T follicular helper cell (primary cell): ENCODE results near the gene CARMIL1.

Experiments
- DNase-seq: peaks from one replicate; pipeline ENCODE4 v3.0.0-alpha.2; 2020; ENCODE audit warnings: low read depth

CARMIL1 gene

DNA sequence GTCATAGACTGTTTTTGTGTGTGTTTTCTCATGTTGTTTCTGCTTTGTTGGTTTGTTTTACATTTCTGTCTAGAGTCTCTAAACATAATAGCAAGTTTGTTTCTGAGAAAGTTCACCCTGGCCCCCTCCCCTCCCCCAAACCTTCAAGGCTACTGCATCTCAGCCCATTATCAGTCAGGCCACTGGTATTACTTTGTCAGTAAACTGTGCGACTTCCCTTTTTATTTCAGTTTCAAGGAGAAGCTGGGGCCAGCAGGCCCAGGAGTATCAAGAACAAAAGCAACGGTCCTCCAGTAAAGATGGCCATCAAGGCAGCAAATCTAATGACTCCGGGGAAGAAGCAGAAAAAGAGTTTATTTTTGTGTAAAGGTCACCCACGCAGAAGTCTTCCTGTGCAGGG, 340.0 kb downstream of the CARMIL1 start:
- DNase-seq, result no peak

DNA sequence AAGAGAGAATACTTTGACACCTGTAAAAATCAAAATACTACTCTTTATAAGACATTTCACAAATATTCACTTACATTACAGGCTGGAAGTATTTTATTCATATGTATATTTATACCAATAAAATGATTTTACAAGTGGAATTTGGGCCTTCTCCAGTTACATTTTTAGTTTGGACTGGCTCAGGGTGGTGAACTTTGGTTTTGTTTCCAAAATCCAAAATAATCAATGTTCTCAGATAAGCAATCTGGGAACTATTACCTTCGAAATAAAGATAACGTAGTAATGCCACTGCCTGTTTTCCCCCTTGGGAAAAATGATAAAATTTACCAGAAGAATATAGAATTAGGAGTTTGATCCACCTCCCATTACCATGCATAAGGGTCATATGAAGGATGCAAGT, 341.2 kb downstream of the CARMIL1 start:
- no peak for DNase-seq

DNA sequence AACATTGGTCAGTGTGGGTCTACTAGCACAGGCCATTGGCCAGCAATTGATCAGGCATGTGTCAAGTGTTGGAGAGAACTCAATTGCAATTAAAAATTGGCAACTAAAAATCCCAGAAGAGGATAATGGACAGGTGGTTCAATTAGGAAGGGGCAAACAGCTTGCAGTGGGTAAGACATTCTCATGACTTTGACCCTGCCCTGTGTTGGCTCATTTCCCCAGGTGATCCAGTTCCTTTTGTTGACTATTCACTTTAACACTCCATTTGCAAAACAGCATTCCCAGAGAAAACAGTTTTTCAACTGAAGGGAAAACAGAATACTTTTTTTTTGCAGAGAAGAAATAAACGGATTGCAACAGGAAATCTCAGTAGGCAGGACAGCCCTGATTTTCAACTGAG, 343.9 kb downstream of the CARMIL1 start:
- DNase-seq, result no peak

DNA sequence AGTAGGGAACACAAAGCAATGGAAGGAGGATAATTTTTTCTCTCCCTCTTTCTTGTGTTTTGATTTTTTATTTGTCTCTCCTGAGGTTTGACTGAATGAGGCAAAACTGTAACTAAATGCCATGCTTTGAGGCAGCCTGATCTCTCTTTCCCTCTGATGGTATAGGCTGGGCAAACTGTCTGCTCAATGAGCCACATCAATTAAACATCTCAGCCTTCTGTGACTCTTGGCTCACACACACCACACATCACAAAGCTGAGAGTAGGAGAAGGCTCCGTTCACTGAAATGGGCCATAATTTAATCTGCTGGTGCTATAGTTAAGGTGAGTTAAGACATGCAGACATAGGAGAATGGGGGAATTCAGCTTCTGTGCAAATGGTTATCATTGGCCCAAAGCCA, 344.7 kb downstream of the CARMIL1 start:
- no peak for DNase-seq

DNA sequence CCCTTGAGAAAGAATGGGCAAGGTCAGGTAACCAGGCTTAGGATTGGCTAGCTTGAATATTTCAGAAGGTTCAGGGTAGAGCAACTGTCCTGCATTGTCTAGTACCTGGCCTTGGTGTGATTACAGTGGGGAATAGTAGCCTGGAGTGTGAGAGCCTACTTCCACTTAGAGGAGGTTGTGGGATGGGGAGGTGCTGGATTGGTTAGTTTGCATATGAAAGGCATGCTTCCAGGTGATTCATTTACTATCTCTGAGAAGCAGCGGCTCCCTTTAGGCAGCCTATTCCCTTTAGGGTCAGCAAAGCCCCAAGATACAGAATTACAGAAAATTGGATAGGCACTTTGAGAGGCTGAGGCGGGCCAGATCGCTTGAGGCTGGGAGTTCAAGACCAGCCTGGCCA, 347.8 kb downstream of the CARMIL1 start:
- DNase-seq, result no peak

DNA sequence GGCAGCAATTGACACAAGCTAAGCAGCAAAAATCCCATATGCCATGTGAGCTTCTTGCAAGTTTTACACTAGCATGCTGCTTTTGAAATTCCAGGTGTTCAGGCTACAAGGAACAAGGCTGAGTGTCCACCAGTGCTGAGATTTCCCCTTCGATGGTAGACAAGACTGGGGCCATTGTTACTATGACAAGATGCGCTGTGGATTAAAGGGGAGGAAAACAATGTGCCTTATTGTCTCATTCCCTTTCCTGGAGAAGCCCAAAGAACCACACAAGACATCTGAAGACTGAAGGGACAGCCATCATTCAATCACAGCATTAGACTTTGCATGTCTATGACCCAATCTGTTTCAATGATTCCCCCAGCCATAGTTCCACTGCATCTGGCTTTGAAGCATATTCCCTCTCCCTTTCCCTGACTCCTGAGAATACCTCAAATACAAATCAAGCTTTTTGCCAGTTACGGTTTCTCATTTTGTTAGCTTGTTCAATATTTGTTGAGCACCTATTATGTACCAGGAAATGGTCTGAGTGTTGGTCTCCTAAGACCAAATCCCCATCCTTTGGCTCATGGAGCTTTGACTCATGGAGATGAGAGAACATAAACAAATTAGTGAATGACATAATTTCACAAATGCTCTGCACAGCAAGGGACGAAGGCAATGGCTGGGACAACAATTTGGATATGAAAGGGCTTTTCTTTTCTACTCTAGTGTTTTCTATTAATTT, 349.5 kb downstream of the CARMIL1 start:
- no peak for DNase-seq

DNA sequence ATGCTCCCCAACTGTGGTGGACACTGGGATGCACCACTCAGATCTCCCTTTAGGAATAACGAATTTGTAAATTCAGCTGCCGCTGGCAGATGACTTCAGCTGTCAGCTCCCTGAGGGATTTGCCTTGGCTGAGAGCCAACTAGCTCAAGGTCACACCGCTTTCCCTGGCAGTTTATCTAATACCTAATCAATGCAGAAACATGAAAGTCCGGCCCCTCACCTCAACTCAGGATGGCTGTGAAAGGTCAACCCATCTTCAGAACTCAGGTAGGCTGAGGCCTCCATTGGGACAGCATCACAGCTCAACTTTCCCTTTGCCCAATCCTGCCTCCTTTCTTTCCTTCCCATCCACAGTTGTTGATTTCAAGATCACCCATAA, 350.0 kb downstream of the CARMIL1 start:
- no peak for DNase-seq

DNA sequence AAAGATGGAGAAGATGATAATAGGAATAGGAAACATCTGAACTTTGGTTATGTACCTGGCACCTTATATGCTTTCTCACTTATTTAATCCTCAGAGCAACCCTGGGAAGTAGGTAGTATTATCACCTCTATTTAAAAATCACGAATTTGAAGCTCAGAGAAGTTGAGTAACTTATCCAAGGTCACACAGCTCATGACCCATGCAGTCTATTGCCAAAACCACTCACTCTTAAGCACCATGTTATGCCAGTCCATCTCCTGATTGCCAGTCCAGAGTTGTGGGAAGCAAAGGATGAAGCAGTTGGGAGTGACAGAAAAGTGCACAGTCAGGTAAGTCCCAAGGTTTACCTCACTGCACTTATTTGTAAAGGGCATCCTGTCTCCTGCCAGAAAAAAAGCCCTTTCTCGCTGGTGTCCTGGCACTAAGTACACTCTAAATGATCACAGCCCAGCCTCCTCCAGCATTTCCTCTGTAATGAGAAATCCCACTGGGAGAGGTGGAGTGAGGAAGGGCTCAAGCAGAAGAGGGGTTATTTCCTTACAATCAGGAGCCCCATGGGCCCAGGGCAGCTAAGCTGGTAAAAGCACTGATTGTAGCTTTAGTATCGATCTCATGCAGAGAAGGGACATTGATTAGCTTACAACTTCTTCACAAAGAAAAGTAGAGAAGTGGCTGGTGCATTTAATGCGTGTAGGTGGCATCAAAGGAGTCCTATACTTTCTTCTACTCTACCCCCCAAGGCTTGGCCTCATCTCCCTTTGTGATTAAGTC, 351.5 kb downstream of the CARMIL1 start:
- DNase-seq, result no peak

DNA sequence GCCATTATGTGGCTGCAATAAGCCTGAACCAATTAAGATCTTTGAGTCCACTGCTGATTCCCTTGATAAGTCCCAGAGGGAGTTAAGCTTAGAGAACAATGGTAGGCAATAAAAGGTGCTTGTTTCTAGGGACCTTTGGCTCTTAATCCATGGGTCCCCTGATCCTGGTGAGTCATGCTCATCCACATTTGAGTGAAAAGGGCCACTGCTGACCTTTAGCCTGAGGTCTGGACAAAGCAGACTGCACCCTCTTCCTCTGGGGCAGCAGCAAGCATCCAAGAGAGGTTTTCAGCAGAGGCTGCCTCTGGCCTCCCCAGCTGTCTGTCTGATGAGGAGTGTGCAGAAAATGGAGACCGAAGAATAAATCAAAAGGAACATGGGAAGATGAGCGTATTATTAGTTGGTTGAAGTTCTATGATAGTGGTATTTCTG, 356.7 kb downstream of the CARMIL1 start:
- DNase-seq, result no peak

DNA sequence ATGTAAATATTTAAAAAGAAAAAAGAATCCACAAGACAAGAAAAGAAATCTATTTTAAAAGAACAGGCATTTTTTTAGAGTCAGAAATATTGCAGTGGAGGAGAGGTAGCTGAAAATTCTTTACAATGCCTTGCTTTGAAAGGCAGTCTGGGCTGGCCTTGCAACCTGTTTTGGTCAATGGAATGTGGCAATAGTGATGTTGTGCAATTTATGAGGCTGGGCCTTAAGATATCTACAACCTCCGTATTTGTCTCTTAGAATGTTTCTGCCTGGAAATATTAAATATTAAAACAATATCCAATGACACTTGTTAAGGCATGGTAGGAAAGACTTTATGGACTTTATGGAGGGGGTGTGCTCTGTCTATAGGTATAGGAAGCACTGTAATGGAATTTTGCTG, 358.0 kb downstream of the CARMIL1 start:
- no peak for DNase-seq

DNA sequence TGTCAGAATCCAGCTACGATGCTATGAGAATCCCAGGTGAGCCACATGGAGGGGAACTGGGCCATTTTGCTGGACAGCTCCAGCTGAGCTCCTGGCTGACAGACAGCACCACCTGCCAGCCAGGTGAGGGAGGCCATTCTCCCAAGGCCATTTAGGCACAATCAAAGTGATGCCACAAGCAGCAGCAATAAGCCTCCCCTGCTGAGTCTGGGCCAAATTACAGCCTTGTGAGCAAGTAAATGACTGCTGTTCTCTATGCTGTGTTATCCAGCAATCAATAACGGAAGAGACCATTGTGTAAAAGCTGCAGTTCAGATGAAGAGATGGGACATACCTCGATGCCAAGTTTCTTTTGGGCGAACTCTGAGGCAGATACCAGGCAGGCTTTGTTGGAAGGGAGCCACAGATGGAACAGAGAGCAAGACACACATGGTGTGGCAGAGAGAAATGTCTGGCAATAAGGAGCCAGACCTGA, 358.8 kb downstream of the CARMIL1 start:
- no peak for DNase-seq

DNA sequence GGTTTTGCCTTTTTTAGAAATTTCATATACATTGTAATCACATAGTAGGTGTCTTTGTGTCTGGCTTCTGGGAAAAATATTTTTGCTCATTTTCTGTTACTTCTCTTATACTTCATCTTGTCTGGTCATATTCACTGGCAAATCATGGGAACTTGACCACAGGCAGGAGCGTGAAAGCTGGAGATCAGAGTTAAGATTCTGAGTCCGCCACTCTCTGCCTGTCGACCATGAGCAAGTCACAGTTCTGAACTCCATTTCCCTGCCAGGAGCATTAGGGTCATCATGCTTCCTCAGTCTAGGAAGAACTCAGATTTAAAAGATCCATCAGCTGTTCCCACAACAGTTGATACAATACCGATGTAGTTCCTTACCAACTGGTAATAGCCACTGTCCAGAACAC, 360.5 kb downstream of the CARMIL1 start:
- no peak for DNase-seq

DNA sequence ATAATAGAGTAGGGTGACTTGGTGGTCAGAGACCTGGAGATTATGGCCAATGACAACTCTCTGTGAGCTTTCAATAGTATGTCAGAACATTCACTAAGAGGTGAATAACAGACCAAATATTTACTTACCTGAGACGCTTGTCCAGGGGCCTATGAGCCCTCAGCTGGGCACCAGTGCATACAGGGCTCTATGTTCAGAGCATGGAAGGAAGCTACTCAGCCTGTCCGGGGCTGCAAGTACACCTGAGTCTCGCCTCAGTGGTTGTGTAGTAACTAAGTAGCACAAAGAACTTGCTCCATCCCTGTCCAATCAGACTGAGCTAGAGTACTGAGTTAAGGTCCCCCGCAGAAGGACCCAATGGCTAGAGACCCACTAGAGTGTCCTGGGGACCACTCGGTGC, 361.3 kb downstream of the CARMIL1 start:
- DNase-seq, result no peak

DNA sequence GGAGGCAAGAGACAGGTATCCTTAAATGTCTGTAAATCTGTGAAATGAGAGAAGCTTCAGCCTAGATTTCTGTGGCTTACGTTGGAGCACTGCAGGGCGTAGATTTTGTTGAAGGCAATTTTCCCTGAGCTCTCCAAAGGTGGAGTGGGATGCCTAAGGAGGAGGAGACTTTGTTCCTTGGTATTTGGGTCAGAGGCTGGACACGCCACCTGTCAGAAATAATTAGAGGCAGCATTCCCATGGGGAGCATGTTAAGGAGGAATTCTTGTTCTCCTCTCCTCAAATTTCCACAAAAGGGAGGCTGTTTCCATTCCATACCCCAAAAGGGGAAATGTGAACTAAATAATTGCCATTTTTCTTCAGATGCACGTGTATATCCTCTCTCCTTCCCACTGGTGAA, 361.7 kb downstream of the CARMIL1 start:
- no peak for DNase-seq

DNA sequence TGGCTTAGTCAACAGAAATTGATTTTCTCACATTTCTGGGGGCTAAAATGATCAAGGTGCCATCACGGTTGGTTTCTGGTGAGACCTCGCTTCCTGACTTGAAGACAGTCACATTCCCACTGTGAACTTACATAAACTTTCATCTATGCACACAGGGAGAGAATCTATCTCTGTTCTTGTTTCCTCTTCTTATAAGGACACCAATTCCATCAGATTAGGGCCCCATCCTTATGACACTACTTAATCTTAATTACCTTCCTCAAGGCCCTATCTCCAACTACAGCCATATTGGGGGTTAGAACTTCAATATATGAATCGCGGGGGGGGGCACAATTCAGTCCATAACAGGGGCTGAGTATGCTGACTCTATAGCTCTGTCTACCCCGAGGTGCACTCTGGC, 362.2 kb downstream of the CARMIL1 start:
- DNase-seq, result no peak

DNA sequence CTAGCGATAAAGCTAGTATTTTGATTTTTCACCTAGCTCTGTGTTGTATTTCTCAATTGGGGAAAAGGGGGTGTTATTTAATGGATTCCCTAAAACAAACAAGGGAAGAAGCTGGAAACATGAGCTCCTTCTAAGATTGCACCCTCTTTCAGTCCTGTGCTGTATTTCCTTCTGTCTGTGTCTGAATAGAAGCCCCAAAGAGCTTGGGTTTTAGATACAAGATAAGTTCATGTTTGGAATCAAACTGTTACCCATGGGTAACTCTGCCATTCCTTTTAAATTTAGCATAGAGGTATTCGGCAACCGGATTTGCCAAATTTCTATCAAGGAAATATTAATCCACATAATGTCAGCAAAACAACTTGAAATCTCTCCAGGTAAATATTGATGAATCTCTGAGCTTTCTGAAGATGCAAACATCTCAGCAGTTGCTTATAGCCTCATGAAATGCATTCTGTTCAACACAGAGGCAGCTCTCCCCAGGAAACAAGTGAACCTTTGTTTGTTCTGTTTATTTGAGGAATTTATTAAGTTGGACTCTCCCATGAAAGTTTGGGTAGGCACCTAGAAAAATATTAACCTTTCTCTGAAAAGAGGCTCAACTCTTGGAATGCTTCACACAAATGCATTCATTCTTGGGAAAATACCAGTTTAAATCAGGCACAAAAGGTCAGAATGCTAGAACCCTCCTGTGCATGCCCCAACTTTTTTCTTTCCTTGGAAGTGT, 362.9 kb downstream of the CARMIL1 start:
- no peak for DNase-seq

DNA sequence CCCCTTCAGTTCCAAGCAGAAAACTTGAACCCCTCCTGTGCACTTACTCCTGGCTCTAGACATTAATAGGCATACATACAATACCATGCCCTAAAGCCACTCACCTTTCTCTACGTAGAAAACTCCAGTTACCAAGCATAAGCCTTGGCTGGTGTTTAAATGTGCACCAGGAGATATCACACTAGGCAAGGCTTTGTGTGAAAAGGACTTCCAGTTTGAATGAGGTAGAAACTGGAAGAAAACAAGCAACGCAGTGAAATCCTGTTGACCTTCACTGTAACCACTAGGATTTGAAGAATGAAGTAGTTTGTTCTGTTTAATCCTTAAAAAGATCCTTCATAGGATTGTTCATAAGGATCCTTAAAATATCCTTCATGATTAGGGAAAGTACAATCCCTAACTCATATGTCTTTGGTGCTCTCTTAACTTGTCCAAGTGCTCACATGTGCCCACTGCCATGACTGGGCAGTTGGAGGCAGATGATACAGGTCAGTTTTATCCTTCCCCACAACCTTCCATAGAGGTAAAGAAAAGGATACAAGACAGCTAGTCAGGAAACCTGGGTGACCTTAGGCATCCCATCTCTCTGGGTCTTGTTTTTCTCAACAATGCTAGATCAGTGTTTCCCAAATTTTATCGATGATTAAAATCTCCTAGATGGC, 363.6 kb downstream of the CARMIL1 start:
- DNase-seq, result no peak

DNA sequence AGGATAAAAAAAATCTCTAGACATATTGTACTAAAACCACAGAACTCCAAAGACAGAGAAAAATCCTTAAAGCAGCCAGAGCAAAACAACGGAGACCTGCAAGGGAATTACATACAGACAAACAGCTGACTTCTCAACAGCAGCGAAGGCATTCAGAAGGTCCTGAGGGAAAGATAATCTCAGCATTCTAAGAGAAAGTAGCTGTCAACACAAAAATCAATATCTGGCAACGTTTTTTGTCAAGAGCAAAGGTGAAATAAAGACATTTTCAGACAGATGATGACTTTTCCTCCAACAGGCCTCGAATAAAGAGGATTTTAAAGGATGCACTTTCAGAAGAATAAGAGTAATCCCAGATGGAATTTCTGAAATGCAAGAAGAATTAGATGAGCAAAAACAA, 366.7 kb downstream of the CARMIL1 start:
- DNase-seq, result no peak

DNA sequence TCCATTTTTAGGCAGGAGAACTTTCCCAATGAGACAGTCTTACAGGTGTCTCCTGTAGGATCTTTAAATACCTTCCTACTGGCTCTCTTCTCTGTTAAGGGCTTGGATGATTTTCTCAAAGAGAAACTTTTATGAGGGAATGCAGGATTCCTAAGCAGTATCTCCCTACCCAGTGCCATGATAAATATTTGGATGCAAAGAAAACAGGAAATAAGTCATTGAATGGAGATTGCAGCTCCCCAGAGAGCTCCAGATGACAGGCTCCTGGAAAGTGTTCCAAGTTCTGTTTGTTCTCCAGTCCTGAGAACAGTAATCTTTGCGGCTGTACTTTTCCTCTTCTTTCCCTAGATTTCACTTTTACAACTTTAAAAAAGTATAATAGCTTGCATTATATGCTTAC, 370.4 kb downstream of the CARMIL1 start:
- DNase-seq, result no peak

DNA sequence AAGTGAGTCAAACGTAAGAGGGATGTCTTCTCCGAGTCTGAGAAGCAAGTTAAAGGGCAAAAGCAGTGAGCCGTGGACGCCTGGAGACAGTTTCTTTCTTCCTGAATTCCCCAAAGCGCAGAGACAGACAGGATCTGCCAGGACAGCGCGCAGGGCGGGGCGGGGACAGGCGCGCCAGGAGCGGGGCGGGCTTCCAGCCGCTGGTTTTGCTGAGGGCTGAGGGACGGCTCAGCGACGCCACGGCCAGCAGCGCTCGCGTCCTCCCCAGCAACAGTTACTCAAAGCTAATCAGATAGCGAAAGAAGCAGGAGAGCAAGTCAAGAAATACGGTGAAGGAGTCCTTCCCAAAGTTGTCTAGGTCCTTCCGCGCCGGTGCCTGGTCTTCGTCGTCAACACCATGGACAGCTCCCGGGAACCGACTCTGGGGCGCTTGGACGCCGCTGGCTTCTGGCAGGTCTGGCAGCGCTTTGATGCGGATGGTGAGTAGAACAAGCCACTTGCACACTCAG, 372.9 kb downstream of the CARMIL1 start, which contains the start of gene SCGN:
TSS of gene SCGN (plus strand) at position 209 of the 509 bp plus-strand sequence. CDS start at position 398, 189 bp downstream.
- peak; percentile 4 for DNase-seq

DNA sequence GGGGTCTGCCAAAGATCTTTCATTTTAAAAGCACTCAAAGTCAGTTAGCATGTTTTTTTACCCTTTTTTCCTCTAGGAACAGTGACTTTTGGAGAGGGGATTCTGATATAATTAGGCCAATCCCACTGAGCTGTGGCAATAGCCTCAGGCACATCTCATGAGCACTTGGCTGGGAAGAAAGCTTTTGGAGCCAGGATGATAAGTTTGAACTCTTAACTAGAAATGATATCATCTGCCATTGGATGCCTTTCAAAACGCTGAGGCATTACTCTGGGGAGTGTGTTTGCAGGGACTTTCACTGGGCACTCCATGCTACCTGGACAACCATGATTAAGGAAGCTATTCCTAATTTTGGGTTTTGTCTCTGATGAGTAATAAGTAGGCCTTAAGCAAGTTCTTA, 376.5 kb downstream of the CARMIL1 start:
- no peak for DNase-seq
